ENCODE measurements around the gene FMN1. TPM values are rescaled to one million over a fixed set of nuclear protein-coding genes. Genes with fewer than 3 reads are reported as not detected.

FMN1 gene
- total RNA-seq, 6 donors from 2014 or later: 20.2 to 176 (median 53.8) TPM

- TF ChIP-seq POLR2AphosphoS5 (IDR thresholded peaks at IDR 0.05) (no peak), CTCF (IDR thresholded peaks at IDR 0.05) (no peak), POLR2A (IDR thresholded peaks at IDR 0.05) (no peak)
- H3K4me3 ChIP-seq: no peak overlapping the region
- no peaks in the 10 kb centered on the region for H3K36me3 ChIP-seq
- no peak for ATAC-seq (ENCODE audit: low FRiP score in 2 of 2)
- no peaks in the 10 kb centered on the region for H3K4me1 ChIP-seq
- no peak overlapping the region for H3K27ac ChIP-seq
- H3K9me3 ChIP-seq: no peaks in the 10 kb centered on the region
- no peaks in the 10 kb centered on the region for H3K27me3 ChIP-seq
- DNase-seq: no peak
- 67 to 71% methylated on average over 3 of the region's 3 CpGs for WGBS, 2 donors
Measured at GRCh38 chr15:33206366-33206765, 11.9 kb upstream of the FMN1 start.

GRCh38 chr15:33204926-33205325, 10.4 kb upstream of the FMN1 start:
- DNase-seq (no peak), ATAC-seq (ENCODE audit: low FRiP score in 2 of 2) (no peak)
- no peak for TF ChIP-seq POLR2AphosphoS5 (IDR thresholded peaks at IDR 0.05)
- TF ChIP-seq CTCF (IDR thresholded peaks at IDR 0.05): no peak
- TF ChIP-seq POLR2A (IDR thresholded peaks at IDR 0.05): no peak
- TF ChIP-seq EP300 (IDR thresholded peaks at IDR 0.05): no peak
- WGBS, 2 donors: 84 to 86% methylated on average over 3 of the region's 3 CpGs
- Histone ChIP-seq H3K4me3 (no peak overlapping the region), H3K9me3 (no peaks in the 10 kb centered on the region), H3K4me1 (no peaks in the 10 kb centered on the region), H3K27ac (no peak overlapping the region), H3K36me3 (no peaks in the 10 kb centered on the region), H3K27me3 (no peaks in the 10 kb centered on the region)

- no peak overlapping the region for H3K27ac ChIP-seq
- DNase-seq (no peak), ATAC-seq (ENCODE audit: low FRiP score in 2 of 2) (no peak)
- H3K27me3 ChIP-seq: no peaks in the 10 kb centered on the region
- H3K9me3 ChIP-seq: no peaks in the 10 kb centered on the region
- H3K4me1 ChIP-seq: no peaks in the 10 kb centered on the region
- no peaks in the 10 kb centered on the region for H3K36me3 ChIP-seq
- H3K4me3 ChIP-seq: no peak overlapping the region
- TF ChIP-seq CTCF (IDR thresholded peaks at IDR 0.05) (no peak), POLR2AphosphoS5 (IDR thresholded peaks at IDR 0.05) (no peak), EP300 (IDR thresholded peaks at IDR 0.05) (no peak), POLR2A (IDR thresholded peaks at IDR 0.05) (no peak)
Measured at GRCh38 chr15:33204087-33204486, 9.6 kb upstream of the FMN1 start.

GRCh38 chr15:33201491-33202231, 7.1 kb upstream of the FMN1 start:
- WGBS, 2 donors: 34% methylated on average over 9 of the region's 9 CpGs
- no peaks in the 10 kb centered on the region for H3K36me3 ChIP-seq

GRCh38 chr15:33200903-33201302, 6.4 kb upstream of the FMN1 start:
- ATAC-seq (ENCODE audit: low FRiP score in 2 of 2): no peak
- no peak for TF ChIP-seq POLR2A (IDR thresholded peaks at IDR 0.05)
- no peak for TF ChIP-seq CTCF (IDR thresholded peaks at IDR 0.05)
- no peak for TF ChIP-seq POLR2AphosphoS5 (IDR thresholded peaks at IDR 0.05)
- no peak for TF ChIP-seq EP300 (IDR thresholded peaks at IDR 0.05)

More at GRCh38 chr15:33201491-33202231, 7.1 kb upstream of the FMN1 start:
- peak in 1 of 2 donors; percentile 80 for DNase-seq
- Histone ChIP-seq H3K4me1 (no peaks in the 10 kb centered on the region), H3K9me3 (no peaks in the 10 kb centered on the region), H3K27me3 (no peaks in the 10 kb centered on the region), H3K27ac (no peak overlapping the region), H3K4me3 (peak overlapping the region in 3 of 4 donors; percentile 2 to 28 (median 25))
- peak in 1 of 4 donors; percentile 13 for TF ChIP-seq POLR2A (IDR thresholded peaks at IDR 0.05)
- TF ChIP-seq EP300 (IDR thresholded peaks at IDR 0.05): no peak
- peak; percentile 65 to 78 for ATAC-seq (ENCODE audit: low FRiP score in 2 of 2)

More at GRCh38 chr15:33200903-33201302, 6.4 kb upstream of the FMN1 start:
- Histone ChIP-seq H3K9me3 (no peaks in the 10 kb centered on the region), H3K27ac (no peak overlapping the region), H3K4me1 (no peaks in the 10 kb centered on the region), H3K4me3 (peak overlapping the region in 1 of 4 donors; percentile 25), H3K36me3 (no peaks in the 10 kb centered on the region), H3K27me3 (no peaks in the 10 kb centered on the region)
- DNase-seq: no peak
- WGBS, 2 donors: 83 to 85% methylated on average over 7 of the region's 7 CpGs

Data from upper lobe of left lung (tissue), 6 donors.